Gastroesophageal sphincter (tissue), 4 donors: ENCODE measurements around the gene STUB1. TPM values are rescaled to one million over a fixed set of nuclear protein-coding genes. Genes with fewer than 3 reads are reported as not detected.

Experiments used
- ATAC-seq: fragments of 150-250 bp; one replicate; pipeline ENCODE4 v1.9.1; 2016; ENCODE audit warnings: mild to moderate bottlenecking, moderate library complexity
- H3K27ac ChIP-seq, 4 donors: fragments of 200-600 bp; sonication (generic) in 3 of 4; 1 replicate in 3 of 4; 2 replicates in 1 of 4; pipeline ENCODE4 v1.5.1; 2016 to 2019
- H3K27me3 ChIP-seq: fragments of 200-600 bp; sonication (generic); one replicate; pipeline ENCODE4 v1.5.1; 2019
- H3K36me3 ChIP-seq, 2 donors: fragments of 200-600 bp; sonication (generic); one replicate each; pipeline ENCODE4 v1.5.1; 2019; ENCODE audit warnings: control low read depth in 1 of 2
- H3K4me1 ChIP-seq, 3 donors: fragments of 200-600 bp; sonication (generic); 1 replicate in 2 of 3; 2 replicates in 1 of 3; pipeline ENCODE4 v1.5.1; 2016 to 2019; ENCODE audit warnings: control low read depth in 2 of 3
- H3K4me3 ChIP-seq, 2 donors: fragments of 200-600 bp; sonication (generic); one replicate each; pipeline ENCODE4 v1.5.1; 2019; ENCODE audit warnings: mild to moderate bottlenecking in 1 of 2, moderate library complexity in 1 of 2
- H3K9me3 ChIP-seq, 3 donors: fragments of 200-600 bp; sonication (generic); one replicate each; pipeline ENCODE4 v1.5.1; 2017 to 2019; ENCODE audit warnings: control low read depth in 2 of 3
- EP300 ChIP-seq: sonication (generic); formaldehyde crosslinking; IDR thresholded peaks from one replicate; pipeline ENCODE4 v1.6.1; 2017; ENCODE audit warnings: antibody characterized with exemption, mild to moderate bottlenecking
- POLR2A ChIP-seq, 2 donors: fragments of 450-650 bp; IDR thresholded peaks; one replicate each; pipeline ENCODE4 v1.6.1; 2017; ENCODE audit warnings: antibody characterized with exemption in 2 of 2, mild to moderate bottlenecking in 2 of 2, moderate library complexity in 1 of 2
- POLR2AphosphoS5 ChIP-seq: sonication (generic); formaldehyde crosslinking; IDR thresholded peaks from one replicate; pipeline ENCODE4 v1.6.1; 2017; ENCODE audit warnings: antibody characterized with exemption
- WGBS, 2 donors: methylation state at CpG; one replicate each; pipeline ENCODE4 v1.1.5; 2018; ENCODE audit warnings: low coverage in 1 of 2; 5-methylcytosine and 5-hydroxymethylcytosine counted together
- total RNA-seq, 4 donors: library from RNA; depleted of rRNA; stranded (reverse); fragments of >200 nt; gene quantifications; one replicate each; pipeline ENCODE4 v1.1.0, GENCODE V29; 2016
- TF ChIP-seq, protein P1 (sequence below), 4 experiments: fragments of 200-600 bp in 2 of 4; fragments of 450-650 bp in 2 of 4; sonication (generic) in 1 of 4; IDR thresholded peaks; one replicate each; pipeline ENCODE4 v1.5.1; 2017 to 2019; ENCODE audit warnings: antibody characterized with exemption in 4 of 4, mild to moderate bottlenecking in 2 of 4, moderate library complexity in 2 of 4

The STUB1 gene
- total RNA-seq, 4 donors from 2014 or later, result 161 to 212 (median 179) TPM

DNA sequence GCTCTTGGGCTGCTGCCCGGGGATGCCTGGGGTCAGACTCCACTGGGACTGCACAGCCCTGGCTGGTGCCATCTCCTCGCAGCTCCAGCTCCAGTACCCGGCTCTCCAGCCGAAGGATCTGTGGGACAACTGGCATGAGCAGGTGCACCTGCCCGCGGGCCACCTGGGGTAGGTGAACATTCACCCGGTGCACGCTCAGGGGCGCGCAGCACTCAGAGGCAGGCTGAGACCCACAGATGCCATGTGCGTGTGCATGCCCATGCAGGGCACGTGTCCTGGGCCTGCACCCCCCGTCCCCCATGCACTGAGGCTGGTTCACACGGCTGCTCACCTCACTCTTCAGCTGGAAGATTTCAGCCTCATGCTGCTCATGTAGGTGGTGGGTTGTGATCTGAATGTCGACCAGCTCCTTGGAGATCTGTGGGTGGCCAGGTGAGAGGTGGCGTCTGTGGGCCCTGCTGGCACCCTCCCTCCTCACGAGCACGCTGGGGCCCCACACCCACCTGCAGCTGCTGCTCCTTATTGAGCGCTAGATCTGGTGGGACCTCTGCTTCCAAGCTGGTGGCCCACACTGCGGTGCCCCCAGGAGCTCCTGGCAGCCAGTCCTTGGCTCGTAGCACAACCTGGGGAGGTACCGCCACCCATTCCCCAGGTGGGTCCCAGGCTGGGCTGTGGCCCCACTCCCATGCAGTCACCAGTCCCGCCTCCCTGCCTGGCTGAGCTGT lies 45.4 kb downstream of the STUB1 start:
- Histone ChIP-seq H3K27me3 (peaks cover 55% of the 10 kb centered on the region), H3K4me1 (peaks cover 0 to 52% (median 27%) of the 10 kb centered on the region in 3 donors), H3K36me3 (peaks cover 0 to 21% of the 10 kb centered on the region in 2 donors), H3K27ac (no peak overlapping the region), H3K9me3 (no peaks in the 10 kb centered on the region), H3K4me3 (no peak overlapping the region)
- TF ChIP-seq POLR2AphosphoS5 (no peak), POLR2A (IDR thresholded peaks at IDR 0.05) (no peak), EP300 (no peak)
- TF ChIP-seq, protein P1, sequence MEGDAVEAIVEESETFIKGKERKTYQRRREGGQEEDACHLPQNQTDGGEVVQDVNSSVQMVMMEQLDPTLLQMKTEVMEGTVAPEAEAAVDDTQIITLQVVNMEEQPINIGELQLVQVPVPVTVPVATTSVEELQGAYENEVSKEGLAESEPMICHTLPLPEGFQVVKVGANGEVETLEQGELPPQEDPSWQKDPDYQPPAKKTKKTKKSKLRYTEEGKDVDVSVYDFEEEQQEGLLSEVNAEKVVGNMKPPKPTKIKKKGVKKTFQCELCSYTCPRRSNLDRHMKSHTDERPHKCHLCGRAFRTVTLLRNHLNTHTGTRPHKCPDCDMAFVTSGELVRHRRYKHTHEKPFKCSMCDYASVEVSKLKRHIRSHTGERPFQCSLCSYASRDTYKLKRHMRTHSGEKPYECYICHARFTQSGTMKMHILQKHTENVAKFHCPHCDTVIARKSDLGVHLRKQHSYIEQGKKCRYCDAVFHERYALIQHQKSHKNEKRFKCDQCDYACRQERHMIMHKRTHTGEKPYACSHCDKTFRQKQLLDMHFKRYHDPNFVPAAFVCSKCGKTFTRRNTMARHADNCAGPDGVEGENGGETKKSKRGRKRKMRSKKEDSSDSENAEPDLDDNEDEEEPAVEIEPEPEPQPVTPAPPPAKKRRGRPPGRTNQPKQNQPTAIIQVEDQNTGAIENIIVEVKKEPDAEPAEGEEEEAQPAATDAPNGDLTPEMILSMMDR (IDR thresholded peaks at IDR 0.05), result no peak
- no peak for ATAC-seq
- WGBS, 2 donors, result 49% methylated on average over 4 of the region's 23 CpGs; no CpG with 5 or more reads in 1 of the 2 donors

DNA sequence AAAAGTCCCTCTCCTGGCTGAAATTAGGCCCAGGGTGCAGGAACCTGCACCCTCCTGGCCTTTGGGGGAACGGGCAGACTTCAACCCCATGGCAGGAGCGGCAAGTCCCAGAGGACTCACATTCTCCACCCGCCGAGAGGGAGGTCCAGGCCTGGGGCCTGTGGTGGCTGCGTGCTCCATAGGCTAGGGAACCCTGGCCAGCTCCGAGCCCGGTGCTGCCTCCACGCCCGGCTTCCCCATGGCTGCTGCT lies 45.9 kb downstream of the STUB1 start:
- H3K27me3 ChIP-seq, result peaks cover 55% of the 10 kb centered on the region
- H3K36me3 ChIP-seq, result peaks cover 0 to 26% of the 10 kb centered on the region in 2 donors
- peaks cover 0 to 50% (median 27%) of the 10 kb centered on the region in 3 donors for H3K4me1 ChIP-seq
- no peaks in the 10 kb centered on the region for H3K9me3 ChIP-seq
- no peak overlapping the region for H3K4me3 ChIP-seq
- no peak for ATAC-seq
- WGBS, 2 donors, result no CpG with 5 or more reads among the region's 9 CpGs
- TF ChIP-seq EP300, result no peak
- no peak for TF ChIP-seq POLR2A (IDR thresholded peaks at IDR 0.05)
- no peak for TF ChIP-seq POLR2AphosphoS5
- H3K27ac ChIP-seq, result no peak overlapping the region

DNA sequence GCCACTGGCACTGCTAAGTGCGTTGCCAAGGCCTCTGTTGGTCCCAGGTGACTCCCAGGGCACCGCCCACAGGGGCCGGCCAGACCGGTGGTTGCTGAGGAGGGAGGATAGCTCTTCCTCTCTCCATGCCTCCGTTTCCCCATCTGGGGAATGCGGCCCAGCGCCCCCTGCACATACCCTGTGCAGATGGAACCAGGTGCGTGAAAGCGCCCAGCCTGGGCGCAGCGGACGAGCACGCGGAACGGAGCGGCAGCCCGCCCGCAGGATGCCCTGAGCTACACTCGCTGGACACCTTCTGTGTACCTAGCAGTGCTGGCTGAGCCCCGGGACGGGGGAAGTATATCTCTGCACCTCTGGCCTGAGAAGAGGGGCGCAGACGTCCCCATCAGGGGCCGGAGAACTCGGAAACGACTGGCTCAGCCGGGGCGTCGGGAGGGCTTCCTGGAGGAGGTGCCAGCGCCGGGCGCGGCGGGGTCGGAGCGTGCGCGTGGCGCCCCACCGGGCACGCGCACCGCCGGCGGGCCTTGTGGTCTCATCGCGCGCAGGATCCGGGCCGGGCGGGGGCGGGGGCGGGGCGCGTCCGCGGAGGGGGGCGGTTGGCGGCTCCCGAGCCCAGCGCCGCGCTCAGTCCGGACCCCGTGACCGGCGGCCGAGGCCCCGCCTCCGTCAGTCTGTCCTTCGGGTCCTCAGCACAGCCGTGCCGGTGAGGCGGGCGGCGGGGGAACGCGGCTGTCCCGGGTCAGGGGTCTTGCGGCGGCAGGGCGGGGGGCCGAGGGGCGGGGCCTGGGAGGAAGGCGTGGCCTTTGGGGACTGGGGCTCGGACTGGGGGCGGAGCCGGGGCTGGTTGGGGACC lies 46.5 kb downstream of the STUB1 start, which contains the start of the genes CCDC78 and HAGHL:
Gene CCDC78, minus strand, starts transcription at position 6 of the 853 bp plus-strand sequence. CDS start 76 bp downstream, outside the sequence.
Gene HAGHL, plus strand, starts transcription at position 669 of the 853 bp plus-strand sequence. CDS start 404 bp downstream, outside the sequence.
- Histone ChIP-seq H3K4me1 (peaks cover 0 to 45% (median 24%) of the 10 kb centered on the region in 3 donors), H3K27ac (peak within 1 kb of the TSS in 2 of 4 donors; percentile 3 to 51), H3K36me3 (peaks cover 0 to 32% of the 10 kb centered on the region in 2 donors), H3K27me3 (peaks cover 55% of the 10 kb centered on the region), H3K4me3 (peak within 1 kb of the TSS; percentile 6 to 56), H3K9me3 (no peaks in the 10 kb centered on the region)
- no peak for TF ChIP-seq EP300
- TF ChIP-seq POLR2A (IDR thresholded peaks at IDR 0.05), result no peak
- TF ChIP-seq, protein P1 (IDR thresholded peaks at IDR 0.05), result no peak
- TF ChIP-seq POLR2AphosphoS5, result no peak
- peak; percentile 41 for ATAC-seq
- WGBS, 2 donors, result no CpG with 5 or more reads among the region's 88 CpGs

DNA sequence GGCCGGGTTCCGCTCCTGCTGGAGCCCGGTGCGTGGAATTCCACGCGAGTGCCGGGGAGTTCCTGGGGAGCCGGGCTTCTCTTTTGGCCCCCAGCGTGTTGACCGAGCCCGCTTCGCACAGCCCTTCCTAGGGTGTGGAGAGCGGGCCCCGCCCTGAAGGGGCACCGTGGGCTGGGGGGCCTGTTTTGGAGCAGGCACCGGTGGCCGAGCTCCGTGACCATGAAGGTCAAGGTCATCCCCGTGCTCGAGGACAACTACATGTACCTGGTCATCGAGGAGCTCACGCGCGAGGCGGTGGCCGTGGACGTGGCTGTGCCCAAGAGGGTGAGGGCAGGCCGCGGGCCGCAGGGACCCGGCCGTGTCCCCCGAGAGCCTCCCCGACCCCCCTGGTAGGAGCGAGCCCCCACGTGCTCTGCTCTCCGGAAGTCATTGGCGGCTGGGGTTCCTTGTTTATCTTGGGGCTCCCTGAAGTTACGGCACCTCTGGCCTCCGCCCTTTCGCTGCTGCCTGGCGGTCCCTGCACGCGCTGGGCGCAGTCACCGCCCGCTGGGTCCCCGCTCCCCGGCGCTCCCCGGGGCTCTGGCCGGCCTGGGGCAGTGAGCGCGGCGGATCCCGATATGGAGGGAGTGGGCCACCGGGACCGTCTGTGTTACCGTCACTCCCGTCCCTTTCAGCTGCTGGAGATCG lies 47.2 kb downstream of the STUB1 start:
- TF ChIP-seq EP300 (no peak), POLR2A (IDR thresholded peaks at IDR 0.05) (no peak), POLR2AphosphoS5 (no peak)
- no CpG with 5 or more reads among the region's 61 CpGs for WGBS, 2 donors
- H3K36me3 ChIP-seq, result peaks cover 0 to 34% of the 10 kb centered on the region in 2 donors
- peaks cover 55% of the 10 kb centered on the region for H3K27me3 ChIP-seq
- H3K4me3 ChIP-seq, result peak overlapping the region; percentile 6 to 56
- peak; percentile 6 for ATAC-seq
- peak overlapping the region in 2 of 4 donors; percentile 3 to 51 for H3K27ac ChIP-seq
- H3K9me3 ChIP-seq, result no peaks in the 10 kb centered on the region
- H3K4me1 ChIP-seq, result peaks cover 0 to 37% (median 18%) of the 10 kb centered on the region in 3 donors

DNA sequence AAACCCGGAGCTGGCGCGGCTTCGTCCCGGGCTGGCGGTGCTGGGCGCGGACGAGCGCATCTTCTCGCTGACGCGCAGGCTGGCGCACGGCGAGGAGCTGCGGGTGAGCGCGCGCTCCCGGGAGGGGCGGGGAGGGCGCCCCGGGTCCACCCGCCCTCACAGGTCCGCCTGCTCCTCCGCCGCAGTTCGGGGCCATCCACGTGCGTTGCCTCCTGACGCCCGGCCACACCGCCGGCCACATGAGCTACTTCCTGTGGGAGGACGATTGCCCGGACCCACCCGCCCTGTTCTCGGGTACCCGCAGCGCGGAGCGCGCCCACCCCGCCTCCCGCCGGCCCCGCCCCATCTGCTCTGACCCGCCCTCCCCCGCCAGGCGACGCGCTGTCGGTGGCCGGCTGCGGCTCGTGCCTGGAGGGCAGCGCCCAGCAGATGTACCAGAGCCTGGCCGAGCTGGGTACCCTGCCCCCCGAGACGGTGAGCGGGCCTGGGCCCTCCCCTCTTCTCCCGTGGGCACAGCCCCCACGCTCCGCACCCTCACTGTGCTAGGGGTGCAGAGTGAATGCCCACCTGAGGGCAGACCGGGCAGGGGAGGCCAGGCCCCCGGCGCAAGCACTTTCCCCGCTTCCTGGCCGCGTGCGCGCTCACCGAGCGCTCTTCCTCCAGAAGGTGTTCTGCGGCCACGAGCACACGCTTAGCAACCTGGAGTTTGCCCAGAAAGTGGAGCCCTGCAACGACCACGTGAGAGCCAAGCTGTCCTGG lies 48.1 kb downstream of the STUB1 start:
- TF ChIP-seq EP300 (no peak), POLR2A (IDR thresholded peaks at IDR 0.05) (peak in 1 of 2 donors; percentile 5), POLR2AphosphoS5 (no peak)
- TF ChIP-seq, protein P1 (IDR thresholded peaks at IDR 0.05), result no peak
- peaks cover 55% of the 10 kb centered on the region for H3K27me3 ChIP-seq
- WGBS, 2 donors, result no CpG with 5 or more reads among the region's 80 CpGs
- peaks cover 0 to 35% (median 18%) of the 10 kb centered on the region in 3 donors for H3K4me1 ChIP-seq
- peak; percentile 60 for ATAC-seq
- peak overlapping the region; percentile 6 to 56 for H3K4me3 ChIP-seq
- H3K27ac ChIP-seq, result peak overlapping the region in 2 of 4 donors; percentile 3 to 51
- H3K36me3 ChIP-seq, result peaks cover 0 to 40% of the 10 kb centered on the region in 2 donors
- no peaks in the 10 kb centered on the region for H3K9me3 ChIP-seq
